Breast epithelium (tissue), 3 donors: ENCODE results near the gene LYRM4.

ENCODE experiments used
- POLR2AphosphoS5 ChIP-seq, 3 donors: sonication (generic); formaldehyde crosslinking; IDR thresholded peaks; one replicate each; pipeline ENCODE4 v1.6.1; 2017; ENCODE audit warnings: antibody characterized with exemption in 3 of 3
- TF ChIP-seq, protein P1 (sequence below), 3 donors: fragments of 450-650 bp; IDR thresholded peaks; one replicate each; pipeline ENCODE4 v1.5.1; 2016 to 2017; ENCODE audit warnings: antibody characterized with exemption in 3 of 3, mild to moderate bottlenecking in 3 of 3, moderate library complexity in 3 of 3

DNA sequence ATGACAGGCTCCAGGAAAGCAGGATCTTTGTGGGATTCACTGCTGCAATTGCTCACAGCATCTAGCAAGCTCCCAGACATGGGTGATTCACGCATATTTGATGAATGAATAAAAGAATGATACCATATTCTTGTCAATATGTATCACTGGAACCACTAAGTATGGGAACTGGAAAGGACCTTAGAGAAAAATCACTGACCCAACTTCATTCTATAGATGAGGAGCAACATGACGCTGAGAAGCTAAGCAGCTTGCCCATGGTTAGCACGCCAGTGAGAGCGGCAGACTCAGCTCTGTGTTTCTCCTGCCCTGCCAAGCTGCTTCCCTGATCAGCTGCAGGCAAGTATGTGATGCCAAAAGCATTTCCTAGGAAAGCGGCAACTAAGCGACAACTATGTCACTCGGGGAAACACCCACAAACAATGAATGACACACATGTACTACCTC lies 108.8 kb downstream of the LYRM4 start:
- TF ChIP-seq, protein P1, sequence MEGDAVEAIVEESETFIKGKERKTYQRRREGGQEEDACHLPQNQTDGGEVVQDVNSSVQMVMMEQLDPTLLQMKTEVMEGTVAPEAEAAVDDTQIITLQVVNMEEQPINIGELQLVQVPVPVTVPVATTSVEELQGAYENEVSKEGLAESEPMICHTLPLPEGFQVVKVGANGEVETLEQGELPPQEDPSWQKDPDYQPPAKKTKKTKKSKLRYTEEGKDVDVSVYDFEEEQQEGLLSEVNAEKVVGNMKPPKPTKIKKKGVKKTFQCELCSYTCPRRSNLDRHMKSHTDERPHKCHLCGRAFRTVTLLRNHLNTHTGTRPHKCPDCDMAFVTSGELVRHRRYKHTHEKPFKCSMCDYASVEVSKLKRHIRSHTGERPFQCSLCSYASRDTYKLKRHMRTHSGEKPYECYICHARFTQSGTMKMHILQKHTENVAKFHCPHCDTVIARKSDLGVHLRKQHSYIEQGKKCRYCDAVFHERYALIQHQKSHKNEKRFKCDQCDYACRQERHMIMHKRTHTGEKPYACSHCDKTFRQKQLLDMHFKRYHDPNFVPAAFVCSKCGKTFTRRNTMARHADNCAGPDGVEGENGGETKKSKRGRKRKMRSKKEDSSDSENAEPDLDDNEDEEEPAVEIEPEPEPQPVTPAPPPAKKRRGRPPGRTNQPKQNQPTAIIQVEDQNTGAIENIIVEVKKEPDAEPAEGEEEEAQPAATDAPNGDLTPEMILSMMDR (IDR thresholded peaks at IDR 0.05) = no peak
- TF ChIP-seq POLR2AphosphoS5 (IDR thresholded peaks at IDR 0.05) = no peak
